ENCODE results near the gene PEX14. TPM values are rescaled to one million over a fixed set of nuclear protein-coding genes. Genes with fewer than 3 reads are reported as not detected.

Gene PEX14
- total RNA-seq, 1 donor from 2014 or later = 47.6 TPM

- DNase-seq (ENCODE audit: low spot score) = no peak
Measured at GRCh38 chr1:10540277-10541005, 65.7 kb downstream of the PEX14 start.

GRCh38 chr1:10541286-10541685 lies 66.5 kb downstream of the PEX14 start:
- no peak for DNase-seq (ENCODE audit: low spot score)

GRCh38 chr1:10544239-10544638 lies 69.5 kb downstream of the PEX14 start:
- no peak for DNase-seq (ENCODE audit: low spot score)

GRCh38 chr1:10546896-10547295 lies 72.1 kb downstream of the PEX14 start:
- DNase-seq (ENCODE audit: low spot score) = no peak

GRCh38 chr1:10549904-10550664 lies 75.3 kb downstream of the PEX14 start:
- DNase-seq (ENCODE audit: low spot score) = no peak

GRCh38 chr1:10553118-10553517 lies 78.4 kb downstream of the PEX14 start:
- DNase-seq (ENCODE audit: low spot score) = no peak

GRCh38 chr1:10555635-10556429 lies 81.1 kb downstream of the PEX14 start:
- no peak for DNase-seq (ENCODE audit: low spot score)

GRCh38 chr1:10556430-10557005 lies 81.8 kb downstream of the PEX14 start:
- DNase-seq (ENCODE audit: low spot score) = no peak

GRCh38 chr1:10557714-10558113 lies 83.0 kb downstream of the PEX14 start:
- no peak for DNase-seq (ENCODE audit: low spot score)

GRCh38 chr1:10559386-10559785 lies 84.6 kb downstream of the PEX14 start:
- DNase-seq (ENCODE audit: low spot score) = no peak

GRCh38 chr1:10561497-10561896 lies 86.7 kb downstream of the PEX14 start:
- DNase-seq (ENCODE audit: low spot score) = no peak

- no peak for DNase-seq (ENCODE audit: low spot score)
Measured at GRCh38 chr1:10561955-10562354, 87.2 kb downstream of the PEX14 start.

GRCh38 chr1:10564063-10564462 lies 89.3 kb downstream of the PEX14 start:
- DNase-seq (ENCODE audit: low spot score) = no peak

- DNase-seq (ENCODE audit: low spot score) = no peak
Measured at GRCh38 chr1:10569531-10569930, 94.8 kb downstream of the PEX14 start.

- no peak for DNase-seq (ENCODE audit: low spot score)
Measured at GRCh38 chr1:10575616-10576015, 100.9 kb downstream of the PEX14 start.

- DNase-seq (ENCODE audit: low spot score) = no peak
Measured at GRCh38 chr1:10578070-10578469, 103.3 kb downstream of the PEX14 start.

GRCh38 chr1:10583641-10584040 lies 108.9 kb downstream of the PEX14 start:
- no peak for DNase-seq (ENCODE audit: low spot score)

GRCh38 chr1:10585242-10585641 lies 110.5 kb downstream of the PEX14 start:
- DNase-seq (ENCODE audit: low spot score) = no peak

GRCh38 chr1:10586125-10586524 lies 111.4 kb downstream of the PEX14 start:
- DNase-seq (ENCODE audit: low spot score) = no peak

GRCh38 chr1:10588640-10589039 lies 113.9 kb downstream of the PEX14 start:
- DNase-seq (ENCODE audit: low spot score) = no peak

GRCh38 chr1:10589074-10589473 lies 114.3 kb downstream of the PEX14 start:
- DNase-seq (ENCODE audit: low spot score) = no peak

GRCh38 chr1:10591010-10591409 lies 116.3 kb downstream of the PEX14 start:
- no peak for DNase-seq (ENCODE audit: low spot score)
